Neuronal stem cell (in vitro differentiated cells): ENCODE results near the gene TEX29.

Source experiments
- DNase-seq: peaks from one replicate; pipeline ENCODE4 v3.0.0-alpha.2; 2013; ENCODE audit warnings: low spot score
- H2AFZ ChIP-seq: one replicate; pipeline ENCODE4 v1.6.1; 2013; ENCODE audit warnings: mild to moderate bottlenecking, low read length, inconsistent platforms
- H2AK5ac ChIP-seq: 2 replicates; pipeline ENCODE4 v1.6.1; 2013; ENCODE audit warnings: low read depth, mild to moderate bottlenecking, inconsistent platforms, low read length, moderate library complexity, mixed read lengths
- H2BK120ac ChIP-seq: 2 replicates; pipeline ENCODE4 v1.6.1; 2013; ENCODE audit warnings: low read depth, mild to moderate bottlenecking, inconsistent platforms, low read length, moderate library complexity, mixed read lengths
- H2BK12ac ChIP-seq: one replicate; pipeline ENCODE4 v1.6.1; 2013; ENCODE audit warnings: low read length, inconsistent platforms
- H2BK15ac ChIP-seq: 2 replicates; pipeline ENCODE4 v1.6.1; 2013; ENCODE audit warnings: mild to moderate bottlenecking, low read length, inconsistent platforms, mixed read lengths
- H2BK5ac ChIP-seq: one replicate; pipeline ENCODE4 v1.6.1; 2013; ENCODE audit warnings: inconsistent platforms, mild to moderate bottlenecking, low read length, moderate library complexity
- H3K14ac ChIP-seq: one replicate; pipeline ENCODE4 v1.6.1; 2013; ENCODE audit warnings: low read length, inconsistent platforms
- H3K18ac ChIP-seq: 2 replicates; pipeline ENCODE4 v1.6.1; 2013; ENCODE audit warnings: low read length, inconsistent platforms
- H3K23ac ChIP-seq: 2 replicates; pipeline ENCODE4 v1.6.1; 2013; ENCODE audit warnings: low read depth, mild to moderate bottlenecking, mixed read lengths, low read length, inconsistent platforms; ENCODE audit not compliant: poor library complexity
- H3K27ac ChIP-seq: replicated peaks from 3 replicates; pipeline ENCODE4 v1.5.1; 2013; ENCODE audit warnings: low read length, inconsistent platforms
- H3K27me3 ChIP-seq, 3 experiments: 2 replicates each; pipeline ENCODE4 v1.6.1; 2013; ENCODE audit warnings: low read length in 3 of 3, mild to moderate bottlenecking in 2 of 3, inconsistent platforms in 1 of 3, low read depth in 1 of 3, mixed read lengths in 1 of 3, moderate library complexity in 1 of 3; ENCODE audit not compliant: control insufficient read depth in 3 of 3, insufficient read depth in 3 of 3
- H3K36me3 ChIP-seq, 2 donors: replicated peaks in 1 of 2; 2 replicates each; pipeline ENCODE4 v1.6.1; 2013; ENCODE audit warnings: low read length in 2 of 2; ENCODE audit not compliant: control insufficient read depth in 2 of 2, insufficient read depth in 2 of 2
- H3K4ac ChIP-seq: 2 replicates; pipeline ENCODE4 v1.6.1; 2013; ENCODE audit warnings: inconsistent platforms, mild to moderate bottlenecking, low read length, moderate library complexity
- H3K4me1 ChIP-seq, 2 donors: 1 replicate in 1 of 2; 2 replicates in 1 of 2; pipeline ENCODE4 v1.6.1; 2013; ENCODE audit warnings: low read length in 2 of 2, low read depth in 1 of 2; ENCODE audit not compliant: control insufficient read depth in 2 of 2, insufficient read depth in 1 of 2
- H3K4me2 ChIP-seq: one replicate; pipeline ENCODE4 v1.6.1; 2013; ENCODE audit warnings: mild to moderate bottlenecking, low read length, inconsistent platforms; ENCODE audit not compliant: insufficient read depth, poor library complexity, severe bottlenecking
- H3K4me3 ChIP-seq, 2 donors: 2 replicates each; pipeline ENCODE4 v1.5.1; 2013; ENCODE audit warnings: low read length in 2 of 2, mild to moderate bottlenecking in 2 of 2, inconsistent platforms in 1 of 2, moderate library complexity in 1 of 2
- H3K79me1 ChIP-seq: one replicate; pipeline ENCODE4 v1.6.1; 2013; ENCODE audit warnings: low read depth, mild to moderate bottlenecking, inconsistent platforms, low read length, moderate library complexity
- H3K9ac ChIP-seq: one replicate; pipeline ENCODE4 v1.6.1; 2013; ENCODE audit warnings: mild to moderate bottlenecking, low read depth, low read length, inconsistent platforms; ENCODE audit not compliant: poor library complexity
- H3K9me3 ChIP-seq, 2 donors: replicated peaks in 1 of 2; 2 replicates each; pipeline versions ENCODE3 to v1.6.1; 2013; ENCODE audit warnings: low read length in 2 of 2, mild to moderate bottlenecking in 2 of 2, inconsistent platforms in 1 of 2, low read depth in 1 of 2, mixed read lengths in 1 of 2, moderate library complexity in 1 of 2; ENCODE audit not compliant: control insufficient read depth in 2 of 2, insufficient read depth in 1 of 2
- H4K8ac ChIP-seq: one replicate; pipeline ENCODE4 v1.6.1; 2013; ENCODE audit warnings: low read depth, mild to moderate bottlenecking, inconsistent platforms, low read length, moderate library complexity
- H4K91ac ChIP-seq: one replicate; pipeline ENCODE4 v1.6.1; 2013; ENCODE audit warnings: low read length, low read depth, mild to moderate bottlenecking, inconsistent platforms; ENCODE audit not compliant: poor library complexity
- WGBS, 2 donors: extraction: QIAGEN DNeasy Blood & Tissue Kit; methylation state at CpG; one replicate each; pipeline ENCODE4 v1.1.7; 2013; ENCODE audit warnings: missing lambda C conversion rate in 2 of 2, mixed read lengths in 1 of 2; ENCODE audit not compliant: insufficient read length in 2 of 2, insufficient replicate concordance in 1 of 2; ENCODE audit errors: extremely low coverage in 2 of 2; 5-methylcytosine and 5-hydroxymethylcytosine counted together

The TEX29 gene

GRCh38 chr13:111317571-111318345, 2.7 kb upstream of the TEX29 start:
- no peak for DNase-seq

GRCh38 chr13:111318386-111318785, 2.1 kb upstream of the TEX29 start:
- Histone ChIP-seq H2AFZ (no peak overlapping the region), H3K4me3 (no peak overlapping the region), H3K9ac (no peak overlapping the region), H3K27ac (no peak overlapping the region), H3K36me3 (no peaks in the 10 kb centered on the region), H3K4me2 (no peak overlapping the region), H2BK5ac (no peak overlapping the region), H3K9me3 (peaks cover 0 to under 1% of the 10 kb centered on the region in 2 donors), H4K8ac (no peak overlapping the region), H3K27me3 (no peaks in the 10 kb centered on the region), H3K18ac (peak overlapping the region; percentile 45), H2BK15ac (no peak overlapping the region), H3K79me1 (peaks cover 5% of the 10 kb centered on the region), H2AK5ac (no peak overlapping the region), H2BK12ac (no peak overlapping the region), H3K23ac (no peak overlapping the region), H4K91ac (no peak overlapping the region), H3K4me1 (peaks cover 0 to 4% of the 10 kb centered on the region in 2 donors), H3K4ac (no peak overlapping the region), H3K14ac (no peak overlapping the region), H2BK120ac (no peak overlapping the region)
- WGBS, 2 donors = no CpG with 5 or more reads among the region's 13 CpGs
- DNase-seq = no peak

More at GRCh38 chr13:111317571-111318345, 2.7 kb upstream of the TEX29 start:
- H2BK12ac ChIP-seq = no peak overlapping the region
- no peak overlapping the region for H3K23ac ChIP-seq
- H3K18ac ChIP-seq = no peak overlapping the region
- no peak overlapping the region for H3K14ac ChIP-seq
- peaks cover 8% of the 10 kb centered on the region for H3K79me1 ChIP-seq
- no peak overlapping the region for H2AFZ ChIP-seq
- H2BK5ac ChIP-seq = no peak overlapping the region
- no peak overlapping the region for H3K4ac ChIP-seq
- H4K8ac ChIP-seq = no peak overlapping the region
- peaks cover 6% of the 10 kb centered on the region in 2 donors for H3K9me3 ChIP-seq
- no peak overlapping the region for H2BK120ac ChIP-seq
- no peak overlapping the region for H3K27ac ChIP-seq
- H2AK5ac ChIP-seq = no peak overlapping the region
- H3K4me2 ChIP-seq = no peak overlapping the region
- H2BK15ac ChIP-seq = no peak overlapping the region
- no CpG with 5 or more reads among the region's 29 CpGs for WGBS, 2 donors
- no peaks in the 10 kb centered on the region for H3K27me3 ChIP-seq
- H3K9ac ChIP-seq = no peak overlapping the region
- no peak overlapping the region for H3K4me3 ChIP-seq
- peaks cover 0 to 4% of the 10 kb centered on the region in 2 donors for H3K4me1 ChIP-seq
- no peak overlapping the region for H4K91ac ChIP-seq
- H3K36me3 ChIP-seq = peaks cover 2 to 4% of the 10 kb centered on the region in 2 donors

GRCh38 chr13:111319521-111319920, 921 bp upstream of the TEX29 start:
- H4K91ac ChIP-seq = no peak overlapping the region
- no peak overlapping the region for H2BK12ac ChIP-seq
- WGBS, 2 donors = no CpG with 5 or more reads among the region's 12 CpGs
- H3K4me1 ChIP-seq = peaks cover 0 to 4% of the 10 kb centered on the region in 2 donors
- H2BK15ac ChIP-seq = no peak overlapping the region
- no peak overlapping the region for H2AK5ac ChIP-seq
- no peak for DNase-seq
- no peak overlapping the region for H3K4me3 ChIP-seq
- H4K8ac ChIP-seq = no peak overlapping the region
- peaks cover 5% of the 10 kb centered on the region for H3K79me1 ChIP-seq
- no peak overlapping the region for H3K27ac ChIP-seq
- H3K4ac ChIP-seq = no peak overlapping the region
- no peaks in the 10 kb centered on the region for H3K36me3 ChIP-seq
- peak overlapping the region; percentile 72 for H2BK120ac ChIP-seq
- no peak overlapping the region for H2AFZ ChIP-seq
- no peak overlapping the region for H3K23ac ChIP-seq
- H3K9me3 ChIP-seq = no peaks in the 10 kb centered on the region
- no peak overlapping the region for H3K18ac ChIP-seq
- H3K9ac ChIP-seq = no peak overlapping the region
- no peaks in the 10 kb centered on the region for H3K27me3 ChIP-seq
- H2BK5ac ChIP-seq = peak overlapping the region; percentile 66
- no peak overlapping the region for H3K14ac ChIP-seq
- no peak overlapping the region for H3K4me2 ChIP-seq

- peak overlapping the region; percentile 75 for H2BK5ac ChIP-seq
- H3K4me2 ChIP-seq = no peak overlapping the region
- no peaks in the 10 kb centered on the region for H3K27me3 ChIP-seq
- H3K36me3 ChIP-seq = no peaks in the 10 kb centered on the region
- no peaks in the 10 kb centered on the region for H3K9me3 ChIP-seq
- peak overlapping the region; percentile 79 for H4K91ac ChIP-seq
- H2BK12ac ChIP-seq = peak overlapping the region; percentile 3
- no CpG with 5 or more reads among the region's 19 CpGs for WGBS, 2 donors
- H2BK120ac ChIP-seq = no peak overlapping the region
- H3K18ac ChIP-seq = peak overlapping the region; percentile 71
- no peak overlapping the region for H4K8ac ChIP-seq
- H3K9ac ChIP-seq = no peak overlapping the region
- no peak overlapping the region for H3K4me3 ChIP-seq
- peak overlapping the region; percentile 55 for H3K23ac ChIP-seq
- H2BK15ac ChIP-seq = peak overlapping the region; percentile 43
- H3K4ac ChIP-seq = no peak overlapping the region
- H2AFZ ChIP-seq = no peak overlapping the region
- H3K4me1 ChIP-seq = peaks cover 0 to 4% of the 10 kb centered on the region in 2 donors
- peak overlapping the region; percentile 82 for H3K14ac ChIP-seq
- DNase-seq = no peak
- H3K79me1 ChIP-seq = peaks cover 5% of the 10 kb centered on the region
- peak overlapping the region; percentile 63 for H2AK5ac ChIP-seq
- no peak overlapping the region for H3K27ac ChIP-seq
These were observed 1.8 kb downstream of the TEX29 start for GRCh38 chr13:111322001-111322915.
